ENCODE results near the gene OLFM2. TPM values are rescaled to one million over a fixed set of nuclear protein-coding genes. Genes with fewer than 3 reads are reported as not detected.

The OLFM2 gene
- polyA plus RNA-seq, 1 experiment = 4.8 TPM

- TF ChIP-seq, protein P1, sequence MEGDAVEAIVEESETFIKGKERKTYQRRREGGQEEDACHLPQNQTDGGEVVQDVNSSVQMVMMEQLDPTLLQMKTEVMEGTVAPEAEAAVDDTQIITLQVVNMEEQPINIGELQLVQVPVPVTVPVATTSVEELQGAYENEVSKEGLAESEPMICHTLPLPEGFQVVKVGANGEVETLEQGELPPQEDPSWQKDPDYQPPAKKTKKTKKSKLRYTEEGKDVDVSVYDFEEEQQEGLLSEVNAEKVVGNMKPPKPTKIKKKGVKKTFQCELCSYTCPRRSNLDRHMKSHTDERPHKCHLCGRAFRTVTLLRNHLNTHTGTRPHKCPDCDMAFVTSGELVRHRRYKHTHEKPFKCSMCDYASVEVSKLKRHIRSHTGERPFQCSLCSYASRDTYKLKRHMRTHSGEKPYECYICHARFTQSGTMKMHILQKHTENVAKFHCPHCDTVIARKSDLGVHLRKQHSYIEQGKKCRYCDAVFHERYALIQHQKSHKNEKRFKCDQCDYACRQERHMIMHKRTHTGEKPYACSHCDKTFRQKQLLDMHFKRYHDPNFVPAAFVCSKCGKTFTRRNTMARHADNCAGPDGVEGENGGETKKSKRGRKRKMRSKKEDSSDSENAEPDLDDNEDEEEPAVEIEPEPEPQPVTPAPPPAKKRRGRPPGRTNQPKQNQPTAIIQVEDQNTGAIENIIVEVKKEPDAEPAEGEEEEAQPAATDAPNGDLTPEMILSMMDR (IDR thresholded peaks at IDR 0.05; ENCODE audit: low read depth, low read length) = no peak
- CTCF ChIA-PET = no interaction called here
- POLR2A ChIA-PET = no interaction called here
- no peak overlapping the region for H3K4me3 ChIP-seq (ENCODE audit: low read depth, low read length)
- no peaks in the 10 kb centered on the region for H3K9me3 ChIP-seq (ENCODE audit: control insufficient read depth, insufficient read depth, low read length)
- no peak overlapping the region for H3K27ac ChIP-seq (ENCODE audit: low read depth, low read length)
- DNase-seq (ENCODE audit: low read depth, low spot score) = no peak
- peaks cover 20% of the 10 kb centered on the region for H3K27me3 ChIP-seq (ENCODE audit: control insufficient read depth, insufficient read depth, low read length)
These were observed 24.7 kb downstream of the OLFM2 start for GRCh38 chr19:9911524-9912185.

GRCh38 chr19:9910625-9911024, 25.7 kb downstream of the OLFM2 start:
- TF ChIP-seq, protein P1 (IDR thresholded peaks at IDR 0.05; ENCODE audit: low read depth, low read length) = no peak
- DNase-seq (ENCODE audit: low read depth, low spot score) = no peak
- POLR2A ChIA-PET = no interaction called here
- CTCF ChIA-PET = interaction anchor here (0.5 to 1.2 kb wide), 2 partner anchors 45 to 90 kb away, joined by 3 to 4 read pairs; no protein-coding TSS in a partner anchor
- Histone ChIP-seq H3K27ac (ENCODE audit: low read depth, low read length) (no peak overlapping the region), H3K4me3 (ENCODE audit: low read depth, low read length) (no peak overlapping the region), H3K27me3 (ENCODE audit: control insufficient read depth, insufficient read depth, low read length) (peaks cover 20% of the 10 kb centered on the region), H3K9me3 (ENCODE audit: control insufficient read depth, insufficient read depth, low read length) (no peaks in the 10 kb centered on the region)

GRCh38 chr19:9909251-9909650, 27.1 kb downstream of the OLFM2 start:
- ChIA-PET CTCF (interaction anchor here (1.2 kb wide), 1 partner anchor 91 kb away, joined by 4 read pairs; no protein-coding TSS in a partner anchor), POLR2A (no interaction called here)
- Histone ChIP-seq H3K9me3 (ENCODE audit: control insufficient read depth, insufficient read depth, low read length) (no peaks in the 10 kb centered on the region), H3K27ac (ENCODE audit: low read depth, low read length) (no peak overlapping the region), H3K4me3 (ENCODE audit: low read depth, low read length) (no peak overlapping the region), H3K27me3 (ENCODE audit: control insufficient read depth, insufficient read depth, low read length) (peaks cover 20% of the 10 kb centered on the region)
- DNase-seq (ENCODE audit: low read depth, low spot score) = no peak
- TF ChIP-seq, protein P1 (IDR thresholded peaks at IDR 0.05; ENCODE audit: low read depth, low read length) = no peak

DNA sequence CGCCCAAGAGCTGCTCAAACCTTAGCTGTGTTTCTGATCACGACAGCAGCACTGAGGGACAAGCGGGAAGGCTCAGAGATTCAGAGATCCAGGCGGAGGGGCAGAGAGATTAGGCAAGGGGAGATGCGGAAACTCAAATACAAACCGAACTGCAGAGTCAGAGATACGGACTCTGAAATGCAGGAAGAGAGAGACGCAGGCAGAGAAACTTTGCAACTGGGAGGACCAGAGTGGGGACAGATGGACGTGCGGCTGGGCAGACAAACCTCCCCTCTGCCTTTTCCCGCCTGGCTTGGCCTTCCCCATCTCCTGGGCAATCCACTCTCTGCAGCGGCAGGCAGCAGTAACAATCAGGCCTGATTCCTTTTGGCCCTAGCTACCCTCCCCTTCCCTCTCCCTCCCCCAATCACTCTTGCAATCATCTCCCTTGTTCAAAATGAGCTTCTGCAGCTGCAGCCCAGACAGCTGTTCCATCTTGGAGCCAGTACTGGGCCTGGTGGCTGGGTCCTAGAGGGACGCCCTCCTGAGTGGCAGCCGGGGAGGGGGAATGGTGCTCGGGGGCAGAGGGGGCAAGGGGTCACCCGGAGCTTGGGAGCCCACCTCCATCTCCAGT, 29.7 kb downstream of the OLFM2 start:
- H3K27ac ChIP-seq (ENCODE audit: low read depth, low read length) = no peak overlapping the region
- H3K4me3 ChIP-seq (ENCODE audit: low read depth, low read length) = no peak overlapping the region
- no peak for DNase-seq (ENCODE audit: low read depth, low spot score)
- TF ChIP-seq, protein P1 (IDR thresholded peaks at IDR 0.05; ENCODE audit: low read depth, low read length) = no peak
- peaks cover 8% of the 10 kb centered on the region for H3K27me3 ChIP-seq (ENCODE audit: control insufficient read depth, insufficient read depth, low read length)
- H3K9me3 ChIP-seq (ENCODE audit: control insufficient read depth, insufficient read depth, low read length) = no peaks in the 10 kb centered on the region
- POLR2A ChIA-PET = interaction anchor here (0.7 kb wide), 1 partner anchor 52 kb away, joined by 8 read pairs; no protein-coding TSS in a partner anchor
- CTCF ChIA-PET = interaction anchor here (0.9 kb wide), 1 partner anchor 21 kb away, joined by 4 read pairs; no protein-coding TSS in a partner anchor

DNA sequence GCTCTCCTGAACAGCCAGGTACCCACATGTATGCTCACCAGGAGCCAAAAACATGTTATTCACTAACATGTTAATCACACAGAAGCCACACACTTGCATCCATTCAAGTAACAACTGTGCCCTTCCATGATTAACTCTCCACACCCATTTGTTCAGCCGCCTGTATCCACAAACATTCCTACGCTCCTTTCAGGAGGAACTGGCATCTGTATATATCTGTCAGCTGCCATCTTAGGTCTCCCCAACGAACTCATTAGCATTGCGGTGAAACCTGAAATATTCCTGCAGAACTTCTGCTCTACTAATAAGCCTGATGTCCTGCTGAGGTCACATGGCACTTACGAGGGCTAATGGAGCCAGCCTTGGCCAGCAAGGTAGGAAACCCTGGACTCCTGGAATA, 33.0 kb downstream of the OLFM2 start:
- no peak for DNase-seq (ENCODE audit: low read depth, low spot score)
- Histone ChIP-seq H3K9me3 (ENCODE audit: control insufficient read depth, insufficient read depth, low read length) (no peaks in the 10 kb centered on the region), H3K27ac (ENCODE audit: low read depth, low read length) (no peak overlapping the region), H3K4me3 (ENCODE audit: low read depth, low read length) (no peak overlapping the region), H3K27me3 (ENCODE audit: control insufficient read depth, insufficient read depth, low read length) (peaks cover 11% of the 10 kb centered on the region)
- TF ChIP-seq, protein P1 (IDR thresholded peaks at IDR 0.05; ENCODE audit: low read depth, low read length) = no peak
- ChIA-PET CTCF (no interaction called here), POLR2A (no interaction called here)
